Measurements from ENCODE around the gene SFXN5. TPM values are rescaled to one million over a fixed set of nuclear protein-coding genes. Genes with fewer than 3 reads are reported as not detected.

Gene SFXN5
- total RNA-seq, 1 donor from 2014 or later, result 10.1 TPM

DNA sequence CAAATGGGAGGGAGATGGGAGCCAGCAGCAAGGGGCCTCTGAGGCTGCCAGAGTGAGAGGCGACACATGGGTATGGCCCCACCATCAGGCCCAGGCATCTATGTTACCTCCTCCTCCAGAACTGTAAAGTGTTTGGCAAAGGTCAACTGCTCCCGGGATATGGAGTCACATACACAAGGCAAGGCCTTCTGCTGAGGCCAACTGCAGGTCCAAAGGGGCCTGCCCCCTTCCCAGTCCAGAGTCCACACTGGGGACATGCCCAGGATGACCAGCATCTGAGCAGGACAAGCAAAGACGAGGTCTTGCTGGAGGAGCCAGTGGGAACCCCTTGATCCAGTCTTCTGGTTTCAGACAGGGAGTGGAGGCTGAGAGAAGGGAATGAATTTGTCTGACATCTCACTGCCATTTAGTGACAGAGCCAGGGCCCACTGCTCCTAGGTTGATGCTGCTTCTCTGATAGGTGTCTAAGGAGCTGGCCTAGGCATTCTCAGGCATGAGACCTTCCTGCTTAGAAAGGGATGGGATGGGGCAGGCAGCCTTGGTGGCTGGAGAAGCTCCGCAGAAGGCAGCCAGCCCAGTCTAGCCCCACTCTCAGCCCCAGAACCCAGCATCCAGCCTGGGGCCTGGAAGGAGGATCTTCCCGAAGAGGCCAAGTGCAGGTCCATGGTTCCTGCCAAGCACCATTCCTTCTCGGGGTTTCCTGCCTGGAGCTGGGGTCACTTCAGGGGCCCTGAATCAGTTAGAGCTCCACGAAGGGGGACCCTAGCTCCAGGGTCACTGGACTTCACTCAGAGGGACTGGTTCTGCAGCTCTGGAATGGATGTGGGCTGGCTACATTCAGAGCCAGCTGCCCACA is 127.7 kb downstream of the SFXN5 start:
- no peak for DNase-seq (ENCODE audit: low read depth in 2 of 2)

- no peak for DNase-seq (ENCODE audit: low read depth in 2 of 2)
These were observed 128.6 kb downstream of the SFXN5 start for GRCh38 chr2:72942881-72943418.

GRCh38 chr2:72942293-72942692 is 129.2 kb downstream of the SFXN5 start:
- DNase-seq (ENCODE audit: low read depth in 2 of 2), result no peak

DNA sequence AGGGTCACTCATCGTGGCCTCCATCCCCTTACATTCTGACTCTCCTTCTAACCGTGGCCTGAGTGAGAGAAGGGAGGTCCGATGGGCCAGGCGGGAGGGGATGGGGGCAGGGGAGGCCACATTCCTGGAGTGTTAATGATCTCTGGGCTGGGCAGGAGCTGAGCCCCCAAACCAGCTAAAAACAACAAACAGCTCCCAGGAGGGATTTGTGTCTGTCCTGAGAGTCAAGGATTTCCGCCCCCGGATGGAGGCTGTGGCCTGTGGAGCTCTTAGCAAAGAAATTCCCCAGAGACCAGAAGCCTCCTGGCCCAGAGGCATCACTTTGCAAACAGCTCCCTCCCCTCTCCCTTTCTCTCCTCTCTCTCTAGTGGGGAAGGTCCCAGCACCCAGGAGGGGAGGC is 130.7 kb downstream of the SFXN5 start:
- DNase-seq (ENCODE audit: low read depth in 2 of 2), result no peak

- DNase-seq (ENCODE audit: low read depth in 2 of 2), result no peak
These were observed 131.2 kb downstream of the SFXN5 start for GRCh38 chr2:72940361-72940760.

- peak in 1 of 2 donors; percentile 8 for DNase-seq (ENCODE audit: low read depth in 2 of 2)
These were observed 133.1 kb downstream of the SFXN5 start for GRCh38 chr2:72938455-72938854.

DNA sequence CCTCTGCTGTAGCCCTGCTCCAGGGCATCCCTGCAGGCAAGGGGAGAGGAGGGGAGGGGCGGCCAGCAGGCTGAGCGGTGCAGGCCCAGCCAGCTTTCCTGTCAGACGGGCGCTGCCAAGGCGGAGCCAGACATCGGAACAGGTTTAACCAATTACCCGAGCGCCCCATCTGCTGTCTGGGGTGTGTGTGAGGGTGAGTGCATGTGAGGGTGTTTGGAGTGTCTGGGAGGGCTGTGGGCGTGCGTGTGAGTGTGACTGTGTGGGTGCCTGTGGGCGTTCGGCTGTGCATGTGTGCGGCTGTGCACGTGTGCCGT is 134.2 kb downstream of the SFXN5 start:
- no peak for DNase-seq (ENCODE audit: low read depth in 2 of 2)

- no peak for DNase-seq (ENCODE audit: low read depth in 2 of 2)
These were observed 134.7 kb downstream of the SFXN5 start for GRCh38 chr2:72936660-72937355.

GRCh38 chr2:72935611-72935957 is 135.9 kb downstream of the SFXN5 start:
- DNase-seq (ENCODE audit: low read depth in 2 of 2), result no peak

GRCh38 chr2:72934683-72935610 is 136.6 kb downstream of the SFXN5 start:
- no peak for DNase-seq (ENCODE audit: low read depth in 2 of 2)

GRCh38 chr2:72933646-72934151 is 137.8 kb downstream of the SFXN5 start:
- no peak for DNase-seq (ENCODE audit: low read depth in 2 of 2)

DNA sequence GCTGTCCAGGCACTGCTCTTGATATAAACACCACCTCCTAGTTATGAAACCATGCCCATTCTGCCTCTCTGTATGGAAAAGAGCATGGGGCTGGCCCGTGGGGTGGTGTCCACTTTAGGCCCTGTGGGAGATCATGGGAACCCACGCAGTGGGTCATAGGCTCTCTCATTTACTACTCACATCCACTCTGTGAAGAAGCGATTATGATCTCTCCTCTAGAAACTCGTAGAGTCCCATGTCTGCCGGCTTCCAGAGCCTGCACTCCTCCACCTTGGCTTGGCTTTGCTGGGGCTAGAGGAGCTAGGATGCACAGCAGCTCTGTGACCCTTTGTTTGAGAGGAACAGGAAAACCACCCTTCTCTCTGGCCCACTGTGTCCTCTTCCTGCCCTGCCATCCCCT is 138.3 kb downstream of the SFXN5 start:
- no peak for DNase-seq (ENCODE audit: low read depth in 2 of 2)

DNA sequence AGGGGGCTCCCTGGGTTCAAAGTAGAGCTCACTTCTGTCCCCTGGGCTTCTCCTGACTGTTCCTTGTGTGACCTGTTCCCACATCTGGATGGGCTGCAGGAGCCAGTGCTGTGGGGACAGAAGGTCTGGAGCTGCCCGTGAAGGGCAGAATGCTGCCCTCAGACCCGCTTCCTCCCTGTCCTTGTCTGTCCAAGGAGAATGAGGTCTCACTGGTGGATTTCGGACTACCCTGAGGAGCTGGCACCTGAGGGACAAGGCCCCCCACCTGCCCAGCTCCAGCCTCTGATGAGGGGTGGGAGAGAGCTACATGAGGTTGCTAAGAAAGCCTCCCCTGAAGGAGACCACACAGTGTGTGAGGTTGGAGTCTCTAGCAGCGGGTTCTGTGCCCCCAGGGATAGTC is 138.7 kb downstream of the SFXN5 start:
- no peak for DNase-seq (ENCODE audit: low read depth in 2 of 2)

GRCh38 chr2:72932045-72932740 is 139.3 kb downstream of the SFXN5 start:
- no peak for DNase-seq (ENCODE audit: low read depth in 2 of 2)

DNA sequence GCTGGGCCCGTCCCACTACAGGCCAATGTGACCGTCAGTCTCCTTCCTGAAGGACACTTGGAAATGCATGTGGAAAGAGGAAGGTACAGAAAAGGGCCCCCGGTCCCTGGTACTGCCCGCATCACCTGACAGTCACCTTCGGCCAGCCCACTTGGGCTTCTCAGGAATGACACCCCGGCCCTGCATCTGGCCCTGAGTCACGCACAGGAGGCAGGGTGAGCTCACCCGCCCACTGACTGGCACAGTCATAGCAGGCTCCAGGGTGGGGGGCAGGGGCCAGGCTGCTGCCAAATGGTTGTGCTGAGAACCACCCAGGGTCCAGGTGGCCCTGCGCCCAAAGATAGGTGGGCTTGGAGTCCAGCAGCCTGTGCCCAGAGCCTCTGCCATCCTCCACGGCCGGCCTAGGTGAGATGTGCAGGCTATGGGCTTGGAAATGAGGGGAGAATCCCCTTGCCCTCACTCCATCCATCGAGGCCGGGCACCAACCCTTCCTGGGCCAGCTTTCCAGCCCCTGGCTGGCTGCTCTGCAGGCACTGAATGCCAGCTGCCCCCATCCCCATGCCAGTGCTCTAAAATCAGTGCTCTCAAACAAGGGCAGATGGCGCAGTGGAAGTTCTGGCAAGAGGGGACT is 140.1 kb downstream of the SFXN5 start:
- no peak for DNase-seq (ENCODE audit: low read depth in 2 of 2)

DNA sequence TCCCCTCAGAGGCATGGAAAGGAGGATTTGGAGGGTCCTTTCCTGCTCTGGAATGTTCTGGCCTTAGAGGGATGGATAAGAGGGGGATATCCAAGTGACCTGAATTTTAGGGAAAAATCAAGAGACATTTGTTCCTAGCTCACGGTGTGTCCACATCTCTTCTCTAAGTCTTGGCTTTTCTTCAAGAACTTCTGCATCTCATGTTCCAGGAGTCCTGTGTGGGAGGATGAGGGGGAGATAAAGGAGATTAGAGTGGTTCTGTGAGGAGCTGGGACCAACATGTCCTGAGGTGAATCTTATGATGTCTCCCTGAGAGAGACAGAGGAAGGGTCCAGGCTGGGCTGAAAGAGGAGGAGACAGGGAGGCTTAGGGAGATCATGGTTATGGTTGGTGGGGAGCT is 142.5 kb downstream of the SFXN5 start:
- DNase-seq (ENCODE audit: low read depth in 2 of 2), result no peak

DNA sequence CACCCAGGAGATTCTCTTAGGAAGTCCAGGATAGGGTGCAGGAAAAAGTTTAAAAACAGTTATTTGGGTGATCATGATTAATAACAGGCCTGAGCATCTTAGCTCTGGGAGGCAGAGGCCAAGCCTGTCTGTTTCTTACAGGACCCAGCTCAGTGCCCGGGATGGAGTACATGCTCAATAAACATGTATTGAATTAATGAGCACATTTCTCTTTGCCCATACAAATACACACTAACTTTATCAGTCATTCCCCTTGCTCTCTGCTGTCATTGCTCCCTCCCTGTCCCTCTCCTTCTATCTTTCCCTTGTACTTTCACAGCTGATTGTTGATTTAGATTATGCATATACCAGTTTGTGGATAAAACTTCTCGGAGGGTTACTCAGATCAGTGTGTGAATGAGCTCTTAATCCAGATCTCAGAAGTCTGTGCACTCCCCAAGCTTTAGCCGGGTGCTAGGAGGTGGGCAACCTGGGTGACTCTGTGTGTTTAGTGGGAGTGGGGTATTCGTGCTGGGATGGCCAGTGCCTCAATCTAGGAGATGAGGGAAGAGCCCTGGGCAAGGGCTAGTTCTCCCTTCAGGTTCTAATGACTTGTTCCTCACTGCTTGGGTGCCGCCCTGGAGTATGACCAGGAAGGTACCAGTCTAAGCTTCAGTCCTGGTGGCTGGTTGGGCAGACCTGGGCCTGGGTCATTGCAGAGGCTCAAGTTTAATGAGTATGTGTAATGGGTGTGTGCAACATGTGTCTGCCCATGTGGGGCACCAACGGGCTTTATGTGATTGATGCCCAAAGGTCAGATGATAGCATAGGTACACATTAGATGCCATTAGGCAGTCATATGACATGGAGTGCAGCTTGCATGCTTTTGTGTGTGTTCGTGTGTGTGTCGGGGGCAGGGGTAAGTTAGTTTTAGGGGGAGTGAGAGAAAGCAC is 143.6 kb downstream of the SFXN5 start:
- DNase-seq (ENCODE audit: low read depth in 2 of 2), result no peak

- DNase-seq (ENCODE audit: low read depth in 2 of 2), result no peak
These were observed 144.6 kb downstream of the SFXN5 start for GRCh38 chr2:72926811-72927465.

GRCh38 chr2:72926368-72926767 is 145.1 kb downstream of the SFXN5 start:
- no peak for DNase-seq (ENCODE audit: low read depth in 2 of 2)

Data from dermis microvascular lymphatic vessel endothelial cell (primary cell).